GM06990 (cell line): Measurements from ENCODE around the gene CYBC1.

Source experiments
- DNase-seq: peaks from one replicate; pipeline ENCODE4 v3.0.0-alpha.2; 2011; ENCODE audit not compliant: insufficient read length; ENCODE audit errors: extremely low read depth
- H3K27me3 ChIP-seq: replicated peaks from 2 replicates; pipeline ENCODE4 v1.6.0; 2011; ENCODE audit warnings: low read length; ENCODE audit not compliant: control insufficient read depth, insufficient read depth
- H3K36me3 ChIP-seq: 2 replicates; pipeline ENCODE4 v1.5.1; 2011; ENCODE audit warnings: low read length; ENCODE audit not compliant: control insufficient read depth, insufficient read depth
- H3K4me3 ChIP-seq: replicated peaks from 2 replicates; pipeline ENCODE4 v1.5.1; 2011; ENCODE audit warnings: low read depth, mild to moderate bottlenecking, control low read depth, low read length
- TF ChIP-seq, protein P1 (sequence below): IDR thresholded peaks from 2 replicates; pipeline ENCODE4 v1.5.1; 2011; ENCODE audit warnings: low read length, control low read depth, mild to moderate bottlenecking, inconsistent platforms; ENCODE audit not compliant: insufficient read depth, poor library complexity, severe bottlenecking

CYBC1 gene

DNA sequence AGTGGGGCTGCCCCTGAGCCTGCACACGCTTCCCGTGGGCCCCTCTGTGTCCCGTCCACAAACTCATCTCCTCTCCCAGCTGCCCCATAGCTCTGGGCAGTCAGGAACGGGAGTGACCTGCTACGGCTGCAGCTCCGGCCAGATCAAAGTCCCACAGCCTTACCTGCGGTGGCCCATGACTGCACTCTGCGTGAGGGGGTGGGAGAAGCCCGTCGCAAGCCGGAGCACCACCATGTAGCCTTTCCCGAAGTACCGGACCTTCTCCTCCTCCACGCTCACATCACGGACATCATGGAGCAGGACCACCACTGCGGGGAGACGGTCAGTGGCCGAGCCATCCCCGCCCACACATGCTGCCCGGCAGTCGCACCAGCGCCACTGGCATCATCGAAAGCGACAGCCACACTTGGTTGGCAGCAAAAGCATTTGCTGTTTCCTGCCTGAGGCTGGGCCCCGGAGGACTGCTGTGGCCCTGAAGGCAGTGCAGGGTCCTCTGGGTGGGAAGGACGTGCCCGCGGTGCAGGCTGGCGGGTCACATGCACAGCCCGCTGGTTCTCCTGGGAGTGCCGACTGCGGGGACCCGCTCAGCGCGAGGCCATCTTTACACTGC is 6.2 kb downstream of the CYBC1 start:
- DNase-seq, result no peak
- Histone ChIP-seq H3K36me3 (peaks cover 42% of the 10 kb centered on the region), H3K27me3 (no peaks in the 10 kb centered on the region), H3K4me3 (no peak overlapping the region)
- TF ChIP-seq, protein P1, sequence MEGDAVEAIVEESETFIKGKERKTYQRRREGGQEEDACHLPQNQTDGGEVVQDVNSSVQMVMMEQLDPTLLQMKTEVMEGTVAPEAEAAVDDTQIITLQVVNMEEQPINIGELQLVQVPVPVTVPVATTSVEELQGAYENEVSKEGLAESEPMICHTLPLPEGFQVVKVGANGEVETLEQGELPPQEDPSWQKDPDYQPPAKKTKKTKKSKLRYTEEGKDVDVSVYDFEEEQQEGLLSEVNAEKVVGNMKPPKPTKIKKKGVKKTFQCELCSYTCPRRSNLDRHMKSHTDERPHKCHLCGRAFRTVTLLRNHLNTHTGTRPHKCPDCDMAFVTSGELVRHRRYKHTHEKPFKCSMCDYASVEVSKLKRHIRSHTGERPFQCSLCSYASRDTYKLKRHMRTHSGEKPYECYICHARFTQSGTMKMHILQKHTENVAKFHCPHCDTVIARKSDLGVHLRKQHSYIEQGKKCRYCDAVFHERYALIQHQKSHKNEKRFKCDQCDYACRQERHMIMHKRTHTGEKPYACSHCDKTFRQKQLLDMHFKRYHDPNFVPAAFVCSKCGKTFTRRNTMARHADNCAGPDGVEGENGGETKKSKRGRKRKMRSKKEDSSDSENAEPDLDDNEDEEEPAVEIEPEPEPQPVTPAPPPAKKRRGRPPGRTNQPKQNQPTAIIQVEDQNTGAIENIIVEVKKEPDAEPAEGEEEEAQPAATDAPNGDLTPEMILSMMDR, result no peak

DNA sequence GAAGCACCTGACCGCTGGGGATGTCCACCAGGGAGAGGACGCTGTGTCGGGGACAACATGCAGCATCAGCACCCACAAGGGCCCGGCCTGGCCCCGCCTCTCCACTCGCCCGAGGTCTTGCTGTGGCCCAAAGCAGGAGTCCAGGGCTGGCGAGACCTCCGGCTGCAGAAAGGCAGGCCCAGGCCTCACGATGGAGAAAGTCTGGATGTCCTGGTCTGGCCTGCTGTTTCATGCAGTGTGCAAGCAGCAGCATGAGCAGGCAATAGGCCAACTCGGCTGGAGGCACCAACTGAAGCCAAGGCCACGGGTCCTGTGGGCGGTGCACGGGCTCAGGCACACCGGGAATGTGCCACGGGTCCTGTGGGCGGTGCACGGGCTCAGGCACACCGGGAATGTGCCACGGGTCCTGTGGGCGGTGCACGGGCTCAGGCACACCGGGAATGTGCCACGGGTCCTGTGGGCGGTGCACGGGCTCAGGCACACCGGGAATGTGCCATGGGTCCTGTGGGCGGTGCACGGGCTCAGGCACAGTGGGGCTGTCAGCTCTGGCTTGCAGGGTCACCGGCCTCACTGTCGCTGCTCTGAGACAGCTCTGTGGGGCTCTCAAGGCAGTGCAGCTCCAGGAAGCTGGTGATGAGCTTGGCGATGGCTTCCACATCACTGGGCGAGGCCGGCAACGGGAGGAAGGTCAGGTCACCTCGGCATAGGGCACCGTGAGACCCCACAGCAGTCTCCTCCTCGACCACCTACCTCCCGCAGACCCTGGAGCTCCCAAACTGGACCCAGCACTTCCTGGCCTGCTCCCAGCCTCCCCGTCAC is 6.9 kb downstream of the CYBC1 start:
- TF ChIP-seq, protein P1, result no peak
- H3K27me3 ChIP-seq, result no peaks in the 10 kb centered on the region
- H3K36me3 ChIP-seq, result peaks cover 42% of the 10 kb centered on the region
- DNase-seq, result no peak
- H3K4me3 ChIP-seq, result no peak overlapping the region

DNA sequence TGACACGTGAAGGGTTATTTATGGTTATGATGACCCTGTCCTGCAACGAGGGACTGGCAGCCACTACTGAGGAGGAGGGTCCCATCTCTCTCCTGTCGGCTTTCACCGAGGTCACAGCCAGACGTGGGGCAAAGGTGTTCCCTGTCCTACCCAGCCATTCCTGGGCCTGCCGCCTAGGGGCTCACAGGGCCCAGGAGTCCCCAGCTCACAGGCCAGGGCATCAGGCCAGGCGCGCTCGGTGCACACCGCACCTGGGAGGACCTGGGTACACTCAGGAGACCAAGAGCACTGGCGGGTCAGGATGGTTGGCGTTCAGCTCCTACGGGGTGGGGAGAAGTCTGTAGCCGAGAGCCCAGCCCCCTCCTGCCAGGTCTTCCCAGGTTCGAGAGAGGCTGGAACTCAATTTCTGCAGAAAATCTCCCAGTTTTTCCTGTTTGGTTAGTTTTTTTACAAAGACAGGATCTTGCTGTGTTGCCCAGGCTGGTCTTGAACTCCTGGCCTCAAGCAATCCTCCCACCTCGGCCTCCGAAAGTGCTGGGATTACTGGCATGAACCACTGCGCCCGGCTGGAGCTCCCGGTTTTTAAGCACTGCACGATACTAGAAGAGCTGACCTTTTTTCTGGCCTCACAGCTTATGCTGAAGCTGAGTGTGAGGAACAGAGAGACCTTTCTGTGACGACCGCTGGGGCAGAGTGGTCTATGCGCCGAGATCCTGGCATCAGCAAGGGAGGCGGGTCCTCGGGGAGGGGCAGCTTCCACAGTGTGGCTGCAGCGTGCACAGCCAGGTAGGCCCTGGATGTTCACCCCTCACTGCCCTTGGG is 7.7 kb downstream of the CYBC1 start:
- no peaks in the 10 kb centered on the region for H3K27me3 ChIP-seq
- no peak for DNase-seq
- peaks cover 39% of the 10 kb centered on the region for H3K36me3 ChIP-seq
- TF ChIP-seq, protein P1, result no peak
- H3K4me3 ChIP-seq, result no peak overlapping the region

DNA sequence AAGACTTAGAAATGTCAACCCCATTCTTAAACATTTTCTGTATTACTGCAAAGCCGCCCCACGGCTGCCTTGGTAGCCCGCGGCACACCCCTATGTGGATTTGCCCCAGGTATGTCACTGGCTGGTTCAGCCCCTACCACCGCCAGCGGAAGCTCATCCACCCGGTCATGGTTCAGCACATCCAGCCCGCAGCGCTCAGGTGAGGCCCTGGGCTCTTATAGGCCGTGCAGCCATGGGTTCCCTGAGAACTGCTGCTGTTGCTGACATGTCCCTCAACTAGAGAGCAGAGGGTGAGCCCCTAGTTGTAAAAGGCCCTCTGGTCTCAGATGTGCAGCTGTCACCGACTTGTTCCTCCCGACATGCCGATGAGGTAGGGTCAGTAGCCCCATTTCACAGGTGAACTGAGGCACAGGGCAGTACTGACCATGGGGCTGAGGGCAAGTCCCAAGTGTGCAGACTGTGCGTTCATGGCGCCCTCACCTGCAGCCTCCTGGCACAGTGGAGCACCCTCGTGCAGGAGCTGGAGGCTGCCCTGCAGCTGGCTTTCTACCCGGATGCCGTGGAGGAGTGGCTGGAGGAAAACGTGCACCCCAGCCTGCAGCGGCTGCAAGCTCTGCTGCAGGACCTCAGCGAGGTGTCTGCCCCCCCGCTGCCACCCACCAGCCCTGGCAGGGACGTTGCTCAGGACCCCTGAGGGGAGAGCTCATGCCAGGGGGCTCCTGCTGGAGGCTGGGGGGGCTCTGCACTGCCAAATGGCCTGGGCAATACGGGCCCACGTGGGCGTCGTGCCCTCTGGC is 8.7 kb downstream of the CYBC1 start:
- DNase-seq, result no peak
- peaks cover 36% of the 10 kb centered on the region for H3K36me3 ChIP-seq
- no peak overlapping the region for H3K4me3 ChIP-seq
- TF ChIP-seq, protein P1, result no peak
- no peaks in the 10 kb centered on the region for H3K27me3 ChIP-seq

DNA sequence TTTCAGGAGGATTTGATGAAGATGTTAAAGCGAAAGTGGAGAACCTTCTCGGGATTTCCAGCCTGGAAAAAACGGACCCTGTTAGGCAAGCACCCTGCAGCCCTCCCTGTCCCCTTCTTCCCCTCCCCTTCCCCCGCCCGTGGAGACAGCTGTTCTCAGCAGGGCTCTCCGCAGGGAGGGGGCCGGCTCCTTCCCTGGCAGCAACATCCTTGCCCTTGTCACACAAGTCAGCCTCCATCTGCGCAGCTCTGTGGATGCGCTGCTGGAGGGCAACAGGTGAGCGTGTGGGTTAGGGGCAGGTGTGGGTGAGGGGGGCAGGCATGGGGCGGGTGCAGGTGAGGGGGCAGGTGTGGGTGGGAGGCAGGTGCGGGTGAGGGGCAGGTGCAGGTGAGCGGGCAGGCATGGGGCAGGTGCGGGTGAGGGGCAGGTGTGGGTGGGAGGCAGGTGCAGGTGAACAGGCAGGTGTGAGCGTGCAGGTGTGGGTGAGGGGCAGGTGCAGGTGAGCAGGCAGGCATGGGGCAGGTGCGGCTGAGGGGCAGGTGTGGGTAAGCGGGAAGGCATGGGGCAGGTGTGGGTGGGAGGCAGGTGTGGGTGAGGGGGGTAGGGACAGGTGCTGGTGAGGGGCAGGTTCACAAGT is 9.4 kb downstream of the CYBC1 start:
- TF ChIP-seq, protein P1, result no peak
- Histone ChIP-seq H3K27me3 (no peaks in the 10 kb centered on the region), H3K36me3 (peaks cover 33% of the 10 kb centered on the region), H3K4me3 (no peak overlapping the region)
- no peak for DNase-seq
